Measurements from ENCODE around the gene TPST1.

Gene TPST1

DNA sequence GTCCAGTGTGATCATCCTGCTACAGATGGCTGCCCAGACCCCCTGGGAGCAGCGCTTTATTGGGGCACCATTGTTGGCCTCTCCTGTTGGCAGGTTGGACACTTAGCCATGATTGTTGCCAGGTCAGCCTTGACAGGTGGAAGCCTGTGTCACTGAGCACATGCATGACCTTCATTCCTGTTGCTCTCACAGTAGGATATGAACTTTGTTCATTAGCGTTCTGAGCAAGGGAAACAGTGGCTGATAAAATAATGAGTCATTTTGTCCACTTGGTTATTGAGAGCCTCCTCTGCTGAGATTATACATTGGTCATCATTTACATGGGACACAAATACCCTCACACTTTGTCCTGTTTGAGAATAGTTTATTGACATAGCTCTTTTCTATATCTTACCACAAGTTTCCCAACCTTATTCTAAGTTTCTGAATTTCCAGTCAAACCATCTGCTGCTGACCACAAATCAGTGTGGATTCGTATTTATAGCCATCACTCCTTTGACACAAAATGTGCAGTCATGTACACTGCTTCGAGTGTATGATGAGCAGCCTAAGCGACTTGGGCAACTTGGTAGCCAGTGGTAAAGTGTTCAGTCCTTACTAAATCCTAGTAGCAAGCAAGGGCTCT, 102.6 kb downstream of the TPST1 start:
- H3K36me3 ChIP-seq (ENCODE audit: control insufficient read depth, insufficient read depth, low read length), result no peaks in the 10 kb centered on the region
- no peak overlapping the region for H3K4ac ChIP-seq (ENCODE audit: low read depth, low read length)
- no peak overlapping the region for H3K27ac ChIP-seq (ENCODE audit: low read depth, low read length)
- H2BK5ac ChIP-seq (ENCODE audit: low read length), result no peak overlapping the region
- no peak overlapping the region for H2BK120ac ChIP-seq (ENCODE audit: low read depth, low read length)
- H3K27me3 ChIP-seq (ENCODE audit: insufficient read depth, low read length, poor library complexity), result no peaks in the 10 kb centered on the region
- no peak overlapping the region for H3K18ac ChIP-seq (ENCODE audit: low read length)
- no peak overlapping the region for H4K8ac ChIP-seq (ENCODE audit: low read depth, low read length)
- no peak overlapping the region for H3K56ac ChIP-seq (ENCODE audit: low read length)
- H3K9ac ChIP-seq (ENCODE audit: low read length), result no peak overlapping the region
- no peak overlapping the region for H3K23ac ChIP-seq (ENCODE audit: low read length)
- no peak overlapping the region for H3K4me3 ChIP-seq (ENCODE audit: low read length)
- H2BK15ac ChIP-seq (replicated peaks; ENCODE audit: low read depth), result no peak overlapping the region
- no peaks in the 10 kb centered on the region for H3K79me2 ChIP-seq (ENCODE audit: control insufficient read depth, insufficient read depth, low read length)
- no peaks in the 10 kb centered on the region for H3K4me1 ChIP-seq (ENCODE audit: control insufficient read depth, low read depth, low read length)
- no peak overlapping the region for H4K5ac ChIP-seq (ENCODE audit: low read length)
- no peak overlapping the region for H2AK5ac ChIP-seq (ENCODE audit: low read length)
- DNase-seq, result no peak
- no CpG with 5 or more reads among the region's 5 CpGs for WGBS (ENCODE audit: extremely low coverage, insufficient coverage, low lambda C conversion rate)
- no peaks in the 10 kb centered on the region for H3K79me1 ChIP-seq (ENCODE audit: low read length)
- H3K4me2 ChIP-seq (ENCODE audit: low read length), result no peak overlapping the region

DNA sequence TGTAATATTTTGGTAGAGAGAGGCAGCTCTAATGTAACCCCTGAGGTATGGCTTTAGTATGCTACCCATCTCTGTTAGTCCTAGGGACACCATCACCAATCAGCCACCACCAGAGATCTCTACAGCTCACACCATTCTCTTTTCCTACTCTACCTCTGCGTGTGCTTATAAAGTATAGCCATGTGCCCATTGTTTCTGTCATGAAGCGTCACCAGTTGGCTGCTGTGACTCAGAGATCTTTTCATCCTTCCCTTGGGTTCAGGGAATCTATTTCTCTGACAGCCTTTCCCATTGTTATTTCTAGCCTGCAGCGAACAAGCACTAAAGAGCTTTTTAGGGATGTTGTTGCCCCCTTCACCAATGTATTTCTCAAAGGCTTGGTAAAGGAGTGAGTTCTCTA, 103.3 kb downstream of the TPST1 start:
- H3K9ac ChIP-seq (ENCODE audit: low read length), result no peak overlapping the region
- no CpG with 5 or more reads among the region's 3 CpGs for WGBS (ENCODE audit: extremely low coverage, insufficient coverage, low lambda C conversion rate)
- no peaks in the 10 kb centered on the region for H3K4me1 ChIP-seq (ENCODE audit: control insufficient read depth, low read depth, low read length)

DNA sequence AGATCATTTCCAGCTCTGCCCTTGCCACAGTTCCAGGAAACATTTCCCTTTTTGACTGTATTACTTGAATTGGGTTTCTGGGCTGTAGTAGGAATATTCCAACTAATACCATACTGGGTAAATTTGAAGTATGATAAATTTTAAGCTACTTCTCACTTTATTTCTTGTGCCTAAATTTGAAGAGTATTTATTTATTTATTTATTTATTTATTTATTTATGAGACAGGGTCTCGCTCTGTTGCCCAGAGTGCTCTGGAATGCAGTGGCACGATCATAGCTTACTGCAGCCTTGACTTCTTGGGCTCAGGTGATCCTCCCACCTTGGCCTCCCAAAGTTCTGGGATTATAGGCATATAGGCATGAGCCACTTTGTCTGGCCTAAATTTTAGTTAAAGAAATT, 105.5 kb downstream of the TPST1 start:
- no peak overlapping the region for H2BK120ac ChIP-seq (ENCODE audit: low read depth, low read length)
- H2AK5ac ChIP-seq (ENCODE audit: low read length), result no peak overlapping the region
- no peak overlapping the region for H3K9ac ChIP-seq (ENCODE audit: low read length)
- no CpG with 5 or more reads among the region's 2 CpGs for WGBS (ENCODE audit: extremely low coverage, insufficient coverage, low lambda C conversion rate)
- H3K79me2 ChIP-seq (ENCODE audit: control insufficient read depth, insufficient read depth, low read length), result no peaks in the 10 kb centered on the region
- no peaks in the 10 kb centered on the region for H3K27me3 ChIP-seq (ENCODE audit: insufficient read depth, low read length, poor library complexity)
- no peak for DNase-seq
- H3K36me3 ChIP-seq (ENCODE audit: control insufficient read depth, insufficient read depth, low read length), result no peaks in the 10 kb centered on the region
- H3K23ac ChIP-seq (ENCODE audit: low read length), result no peak overlapping the region
- H4K8ac ChIP-seq (ENCODE audit: low read depth, low read length), result no peak overlapping the region
- no peak overlapping the region for H3K4me2 ChIP-seq (ENCODE audit: low read length)
- no peak overlapping the region for H3K4me3 ChIP-seq (ENCODE audit: low read length)
- H4K5ac ChIP-seq (ENCODE audit: low read length), result no peak overlapping the region
- peak overlapping the region; percentile 76 for H3K27ac ChIP-seq (ENCODE audit: low read depth, low read length)
- no peak overlapping the region for H3K56ac ChIP-seq (ENCODE audit: low read length)
- H3K79me1 ChIP-seq (ENCODE audit: low read length), result no peaks in the 10 kb centered on the region
- H3K4ac ChIP-seq (ENCODE audit: low read depth, low read length), result no peak overlapping the region
- H2BK5ac ChIP-seq (ENCODE audit: low read length), result no peak overlapping the region
- H3K18ac ChIP-seq (ENCODE audit: low read length), result no peak overlapping the region
- H3K4me1 ChIP-seq (ENCODE audit: control insufficient read depth, low read depth, low read length), result peaks cover 3% of the 10 kb centered on the region
- no peak overlapping the region for H2BK15ac ChIP-seq (replicated peaks; ENCODE audit: low read depth)

More for the DNA sequence above, 103.3 kb downstream of the TPST1 start:
- no peak for DNase-seq
- Histone ChIP-seq H4K5ac (ENCODE audit: low read length) (no peak overlapping the region), H2BK120ac (ENCODE audit: low read depth, low read length) (no peak overlapping the region), H3K36me3 (ENCODE audit: control insufficient read depth, insufficient read depth, low read length) (no peaks in the 10 kb centered on the region), H3K18ac (ENCODE audit: low read length) (no peak overlapping the region), H3K27ac (ENCODE audit: low read depth, low read length) (no peak overlapping the region), H2AK5ac (ENCODE audit: low read length) (no peak overlapping the region), H4K8ac (ENCODE audit: low read depth, low read length) (no peak overlapping the region), H3K4me2 (ENCODE audit: low read length) (no peak overlapping the region), H2BK5ac (ENCODE audit: low read length) (no peak overlapping the region), H2BK15ac (replicated peaks; ENCODE audit: low read depth) (no peak overlapping the region), H3K4me3 (ENCODE audit: low read length) (no peak overlapping the region), H3K79me1 (ENCODE audit: low read length) (no peaks in the 10 kb centered on the region), H3K4ac (ENCODE audit: low read depth, low read length) (no peak overlapping the region), H3K56ac (ENCODE audit: low read length) (no peak overlapping the region), H3K27me3 (ENCODE audit: insufficient read depth, low read length, poor library complexity) (no peaks in the 10 kb centered on the region), H3K79me2 (ENCODE audit: control insufficient read depth, insufficient read depth, low read length) (no peaks in the 10 kb centered on the region), H3K23ac (ENCODE audit: low read length) (no peak overlapping the region)

DNA sequence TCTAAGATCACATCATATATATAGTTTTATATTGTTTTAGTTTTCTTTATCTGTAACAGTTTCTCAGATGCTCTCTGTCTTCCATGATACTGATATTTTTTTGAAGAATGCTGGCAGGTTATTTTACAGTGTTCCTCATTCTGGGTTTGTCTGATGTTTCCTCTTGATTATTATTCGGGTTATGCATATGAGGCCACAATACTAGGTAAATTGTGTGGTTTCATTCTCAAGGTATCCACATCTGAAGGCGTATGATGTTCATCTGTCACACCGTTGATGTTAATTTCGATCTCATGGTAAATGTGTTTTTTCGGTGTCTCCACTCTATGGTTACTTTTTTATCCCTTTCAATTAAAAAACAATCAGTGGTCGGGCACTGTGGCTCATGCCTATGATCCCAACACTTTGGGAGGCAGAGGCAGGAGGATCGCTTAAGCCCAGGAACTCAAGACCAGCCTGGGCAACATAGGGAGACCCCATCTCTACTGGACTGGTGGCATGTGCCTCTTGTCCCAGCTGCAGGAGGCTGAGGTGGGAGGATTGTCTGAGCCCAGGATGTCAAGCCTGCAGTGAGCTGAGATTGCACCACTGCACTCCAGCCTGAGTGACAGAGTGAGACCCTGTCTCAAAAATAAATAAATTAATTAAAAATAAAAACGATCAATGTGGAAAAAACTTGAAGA, 108.9 kb downstream of the TPST1 start:
- no CpG with 5 or more reads among the region's 8 CpGs for WGBS (ENCODE audit: extremely low coverage, insufficient coverage, low lambda C conversion rate)
- no peak overlapping the region for H2BK120ac ChIP-seq (ENCODE audit: low read depth, low read length)

DNA sequence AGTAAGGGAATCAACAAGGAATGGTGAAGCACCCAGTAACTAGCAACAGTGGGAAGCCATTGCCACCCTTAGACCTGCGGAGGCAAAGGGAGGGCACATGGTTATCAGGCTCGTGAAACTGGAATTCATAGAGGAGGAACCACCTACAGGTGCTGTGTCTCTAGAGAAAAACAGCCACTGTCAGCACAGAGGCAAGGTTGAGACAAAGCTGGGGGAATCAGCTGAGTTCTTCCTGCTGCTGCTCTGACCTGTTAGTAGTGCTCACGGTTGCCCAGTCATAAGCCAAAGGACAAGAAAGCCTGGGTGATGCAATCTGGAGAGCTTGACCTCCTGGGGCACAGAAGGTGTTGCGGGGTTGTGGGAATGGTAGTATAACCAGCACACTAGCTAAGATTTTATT, 110.1 kb downstream of the TPST1 start:
- no CpG with 5 or more reads among the region's 4 CpGs for WGBS (ENCODE audit: extremely low coverage, insufficient coverage, low lambda C conversion rate)
- H3K27ac ChIP-seq (ENCODE audit: low read depth, low read length), result no peak overlapping the region
- H4K5ac ChIP-seq (ENCODE audit: low read length), result no peak overlapping the region
- no peak overlapping the region for H3K9ac ChIP-seq (ENCODE audit: low read length)
- H3K79me1 ChIP-seq (ENCODE audit: low read length), result no peaks in the 10 kb centered on the region
- H3K18ac ChIP-seq (ENCODE audit: low read length), result no peak overlapping the region
- peak; percentile 49 for DNase-seq
- H2BK5ac ChIP-seq (ENCODE audit: low read length), result no peak overlapping the region
- no peak overlapping the region for H3K4me2 ChIP-seq (ENCODE audit: low read length)
- no peaks in the 10 kb centered on the region for H3K27me3 ChIP-seq (ENCODE audit: insufficient read depth, low read length, poor library complexity)
- H3K36me3 ChIP-seq (ENCODE audit: control insufficient read depth, insufficient read depth, low read length), result no peaks in the 10 kb centered on the region
- H3K56ac ChIP-seq (ENCODE audit: low read length), result no peak overlapping the region
- H3K23ac ChIP-seq (ENCODE audit: low read length), result no peak overlapping the region
- peaks cover 3% of the 10 kb centered on the region for H3K4me1 ChIP-seq (ENCODE audit: control insufficient read depth, low read depth, low read length)
- H3K4ac ChIP-seq (ENCODE audit: low read depth, low read length), result no peak overlapping the region
- H2AK5ac ChIP-seq (ENCODE audit: low read length), result no peak overlapping the region
- H2BK120ac ChIP-seq (ENCODE audit: low read depth, low read length), result no peak overlapping the region
- H4K8ac ChIP-seq (ENCODE audit: low read depth, low read length), result no peak overlapping the region
- H2BK15ac ChIP-seq (replicated peaks; ENCODE audit: low read depth), result no peak overlapping the region
- H3K4me3 ChIP-seq (ENCODE audit: low read length), result no peak overlapping the region
- H3K79me2 ChIP-seq (ENCODE audit: control insufficient read depth, insufficient read depth, low read length), result no peaks in the 10 kb centered on the region

More for the DNA sequence above, 108.9 kb downstream of the TPST1 start:
- H3K4me1 ChIP-seq (ENCODE audit: control insufficient read depth, low read depth, low read length), result peaks cover 3% of the 10 kb centered on the region
- H3K36me3 ChIP-seq (ENCODE audit: control insufficient read depth, insufficient read depth, low read length), result no peaks in the 10 kb centered on the region
- no peak overlapping the region for H3K18ac ChIP-seq (ENCODE audit: low read length)
- no peak overlapping the region for H3K4me3 ChIP-seq (ENCODE audit: low read length)
- H4K5ac ChIP-seq (ENCODE audit: low read length), result no peak overlapping the region
- H3K56ac ChIP-seq (ENCODE audit: low read length), result no peak overlapping the region
- no peak overlapping the region for H3K23ac ChIP-seq (ENCODE audit: low read length)
- H3K4ac ChIP-seq (ENCODE audit: low read depth, low read length), result no peak overlapping the region
- no peak overlapping the region for H3K27ac ChIP-seq (ENCODE audit: low read depth, low read length)
- H3K4me2 ChIP-seq (ENCODE audit: low read length), result no peak overlapping the region
- H2BK5ac ChIP-seq (ENCODE audit: low read length), result no peak overlapping the region
- no peak overlapping the region for H2BK15ac ChIP-seq (replicated peaks; ENCODE audit: low read depth)
- H3K27me3 ChIP-seq (ENCODE audit: insufficient read depth, low read length, poor library complexity), result no peaks in the 10 kb centered on the region
- H3K79me1 ChIP-seq (ENCODE audit: low read length), result no peaks in the 10 kb centered on the region
- H3K79me2 ChIP-seq (ENCODE audit: control insufficient read depth, insufficient read depth, low read length), result no peaks in the 10 kb centered on the region
- H3K9ac ChIP-seq (ENCODE audit: low read length), result no peak overlapping the region
- no peak for DNase-seq
- no peak overlapping the region for H4K8ac ChIP-seq (ENCODE audit: low read depth, low read length)
- H2AK5ac ChIP-seq (ENCODE audit: low read length), result no peak overlapping the region
